K562 (cell line): ENCODE results near the gene CLDN7. TPM values are rescaled to one million over a fixed set of nuclear protein-coding genes. Genes with fewer than 3 reads are reported as not detected.

Experiments used
- FOXK2 ChIP-seq, 2 experiments: fragments of 450-650 bp; IDR thresholded peaks in 1 of 2; conservative IDR thresholded peaks in 1 of 2; 2 replicates each; pipeline ENCODE4 v1.6.1; 2016; ENCODE audit warnings: low read depth in 2 of 2, mild to moderate bottlenecking in 1 of 2
- KHSRP ChIP-seq: fragments of 450-650 bp; IDR thresholded peaks from 2 replicates; pipeline ENCODE4 v1.6.1; 2017
- MCM2 ChIP-seq: fragments of 450-650 bp; IDR thresholded peaks from 2 replicates; pipeline ENCODE4 v1.6.1; 2017; ENCODE audit warnings: low read depth, mild to moderate bottlenecking
- MEF2D ChIP-seq: conservative IDR thresholded peaks from 2 replicates; pipeline ENCODE4 v1.6.1; 2016; ENCODE audit warnings: low read depth, missing genetic modification characterization, missing compliant biosample characterization
- PML ChIP-seq: IDR thresholded peaks from 2 replicates; pipeline ENCODE4 v1.6.1; 2012; ENCODE audit warnings: low read length, inconsistent platforms
- SMARCA5 ChIP-seq: fragments of 450-650 bp; IDR thresholded peaks from 2 replicates; pipeline ENCODE4 v1.6.1; 2016
- SP1 ChIP-seq: sonication (generic); formaldehyde crosslinking; IDR thresholded peaks from 2 replicates; pipeline ENCODE4 v1.8.1; 2022; ENCODE audit warnings: mild to moderate bottlenecking, missing genetic modification reagents
- SRSF7 ChIP-seq: fragments of 200-400 bp; formaldehyde crosslinking; optimal IDR thresholded peaks from 2 replicates; pipeline ENCODE3; 2017; ENCODE audit warnings: mild to moderate bottlenecking, low read depth, low read length
- TAF7 ChIP-seq: fragments of 450-650 bp; IDR thresholded peaks from 2 replicates; pipeline ENCODE4 v1.6.1; 2016; ENCODE audit warnings: missing genetic modification characterization, missing compliant biosample characterization
- TAL1 ChIP-seq: fragments of 450-650 bp; IDR thresholded peaks from 2 replicates; pipeline ENCODE4 v1.6.1; 2016; ENCODE audit warnings: mild to moderate bottlenecking
- TARDBP ChIP-seq: fragments of 450-650 bp; IDR thresholded peaks from 2 replicates; pipeline ENCODE4 v1.6.1; 2016
- TRIM24 ChIP-seq, 2 experiments: fragments of 450-650 bp; IDR thresholded peaks; 2 replicates each; pipeline ENCODE4 v1.6.1; 2016
- polyA plus RNA-seq, 8 experiments: library from polyadenylated mRNA; depleted of rRNA in 4 of 8; stranded (reverse) in 5 of 8; unstranded in 3 of 8; fragments of >200 nt; fragmentation: Nextera tagmentation in 2 of 8; fragmentation: Illumina TruSeq in 1 of 8; extraction: Ambion mirVana in 2 of 8; extraction: Trizol in 1 of 8; gene quantifications; 2 replicates each; pipeline versions ENCODE4 v1.2.1 to v1.2.3, GENCODE V29; 2011 to 2014; ENCODE audit warnings: inconsistent platforms in 1 of 8, missing spikeins in 1 of 8
- total RNA-seq, 7 experiments: library from RNA; depleted of rRNA in 6 of 7; stranded (reverse); fragments of >200 nt in 6 of 7; fragmentation: Illumina TruSeq in 2 of 7; extraction: Trizol in 2 of 7; gene quantifications; 2 replicates each; pipeline versions ENCODE4 v1.2.1 to v1.2.3, GENCODE V29; 2011 to 2021; ENCODE audit warnings: low replicate concordance in 1 of 7
- TF ChIP-seq, protein P1 (sequence below), 2 experiments: fragments of 450-650 bp in 1 of 2; sonication (generic) in 1 of 2; formaldehyde crosslinking in 1 of 2; IDR thresholded peaks; 2 replicates each; pipeline versions ENCODE4 v1.7.1 to v1.9.0; 2016 to 2022; ENCODE audit warnings: inconsistent platforms in 1 of 2, mild to moderate bottlenecking in 1 of 2, missing genetic modification reagents in 1 of 2
- TF ChIP-seq, protein P2 (sequence below): fragments of 200-400 bp; formaldehyde crosslinking; IDR thresholded peaks from 2 replicates; pipeline ENCODE4 v1.6.1; 2017; ENCODE audit warnings: mild to moderate bottlenecking, low read depth, low read length, moderate library complexity
- TF ChIP-seq, protein P3 (sequence below): fragments of 450-650 bp; IDR thresholded peaks from 2 replicates; pipeline ENCODE4 v1.6.1; 2014; ENCODE audit warnings: low read depth, mild to moderate bottlenecking, moderate library complexity, borderline replicate concordance

Gene CLDN7
- total and polyA plus RNA-seq, 9 of the 15 experiments (the other 6 are each of a cell fraction or from before 2014, with no cell fraction given) = 2.2 to 14.5 (median 7.6) TPM

DNA sequence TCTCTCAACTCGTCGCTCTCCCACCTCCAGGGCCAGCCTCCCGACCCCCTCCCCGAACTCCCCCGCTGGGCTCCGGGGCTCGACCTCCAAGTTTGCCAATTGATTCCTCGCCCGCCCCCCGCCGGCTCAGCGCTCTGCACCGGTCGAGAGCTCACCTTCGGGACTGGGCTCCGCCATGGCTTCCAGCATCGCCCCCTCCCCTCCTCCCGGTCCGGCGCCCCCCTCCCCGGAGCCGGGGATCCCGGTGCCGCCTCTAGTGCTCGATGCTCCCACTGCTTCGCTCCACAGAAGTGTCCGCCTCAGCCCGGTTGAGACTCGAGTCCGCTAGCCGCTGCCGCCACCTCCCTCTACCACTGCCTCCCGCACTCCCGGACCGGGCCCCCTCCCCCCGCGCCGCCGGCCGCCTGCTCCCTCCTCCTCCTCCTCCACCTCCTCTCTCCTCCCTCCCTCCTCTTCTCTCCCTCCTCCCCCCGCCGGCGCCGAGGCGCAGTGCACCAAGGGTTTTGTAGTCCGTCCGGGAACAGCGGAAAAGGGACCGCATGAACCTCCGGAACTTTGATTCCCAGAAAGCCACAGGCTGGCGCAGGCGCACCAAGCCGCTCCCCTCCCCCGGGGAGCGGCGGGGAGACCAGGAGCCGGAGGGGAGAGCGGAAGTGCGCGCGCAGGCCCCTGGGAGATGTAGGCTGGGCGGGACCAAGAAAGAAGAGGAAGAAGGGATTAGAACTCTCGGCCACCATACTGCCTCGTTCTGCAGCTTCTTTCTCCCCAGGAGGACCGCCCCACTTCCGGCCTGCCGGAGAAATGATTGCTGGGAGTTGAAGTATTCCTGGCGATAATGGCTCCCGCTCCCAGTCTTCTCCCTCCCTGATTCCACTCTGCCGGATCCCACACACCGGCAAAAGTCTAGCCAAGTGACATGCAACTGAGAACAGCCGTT lies 22.9 kb downstream of the CLDN7 start, which contains the start of gene PHF23 (continued):
- TF ChIP-seq, protein P1, sequence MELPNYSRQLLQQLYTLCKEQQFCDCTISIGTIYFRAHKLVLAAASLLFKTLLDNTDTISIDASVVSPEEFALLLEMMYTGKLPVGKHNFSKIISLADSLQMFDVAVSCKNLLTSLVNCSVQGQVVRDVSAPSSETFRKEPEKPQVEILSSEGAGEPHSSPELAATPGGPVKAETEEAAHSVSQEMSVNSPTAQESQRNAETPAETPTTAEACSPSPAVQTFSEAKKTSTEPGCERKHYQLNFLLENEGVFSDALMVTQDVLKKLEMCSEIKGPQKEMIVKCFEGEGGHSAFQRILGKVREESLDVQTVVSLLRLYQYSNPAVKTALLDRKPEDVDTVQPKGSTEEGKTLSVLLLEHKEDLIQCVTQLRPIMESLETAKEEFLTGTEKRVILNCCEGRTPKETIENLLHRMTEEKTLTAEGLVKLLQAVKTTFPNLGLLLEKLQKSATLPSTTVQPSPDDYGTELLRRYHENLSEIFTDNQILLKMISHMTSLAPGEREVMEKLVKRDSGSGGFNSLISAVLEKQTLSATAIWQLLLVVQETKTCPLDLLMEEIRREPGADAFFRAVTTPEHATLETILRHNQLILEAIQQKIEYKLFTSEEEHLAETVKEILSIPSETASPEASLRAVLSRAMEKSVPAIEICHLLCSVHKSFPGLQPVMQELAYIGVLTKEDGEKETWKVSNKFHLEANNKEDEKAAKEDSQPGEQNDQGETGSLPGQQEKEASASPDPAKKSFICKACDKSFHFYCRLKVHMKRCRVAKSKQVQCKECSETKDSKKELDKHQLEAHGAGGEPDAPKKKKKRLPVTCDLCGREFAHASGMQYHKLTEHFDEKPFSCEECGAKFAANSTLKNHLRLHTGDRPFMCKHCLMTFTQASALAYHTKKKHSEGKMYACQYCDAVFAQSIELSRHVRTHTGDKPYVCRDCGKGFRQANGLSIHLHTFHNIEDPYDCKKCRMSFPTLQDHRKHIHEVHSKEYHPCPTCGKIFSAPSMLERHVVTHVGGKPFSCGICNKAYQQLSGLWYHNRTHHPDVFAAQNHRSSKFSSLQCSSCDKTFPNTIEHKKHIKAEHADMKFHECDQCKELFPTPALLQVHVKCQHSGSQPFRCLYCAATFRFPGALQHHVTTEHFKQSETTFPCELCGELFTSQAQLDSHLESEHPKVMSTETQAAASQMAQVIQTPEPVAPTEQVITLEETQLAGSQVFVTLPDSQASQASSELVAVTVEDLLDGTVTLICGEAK (IDR thresholded peaks at IDR 0.05) = peak; percentile 96
- TF ChIP-seq, protein P1 (CRISPR knock-in tag; IDR thresholded peaks at IDR 0.05) = no peak
- no peak for TF ChIP-seq TARDBP
- no peak for TF ChIP-seq KHSRP
- TF ChIP-seq, protein P2, sequence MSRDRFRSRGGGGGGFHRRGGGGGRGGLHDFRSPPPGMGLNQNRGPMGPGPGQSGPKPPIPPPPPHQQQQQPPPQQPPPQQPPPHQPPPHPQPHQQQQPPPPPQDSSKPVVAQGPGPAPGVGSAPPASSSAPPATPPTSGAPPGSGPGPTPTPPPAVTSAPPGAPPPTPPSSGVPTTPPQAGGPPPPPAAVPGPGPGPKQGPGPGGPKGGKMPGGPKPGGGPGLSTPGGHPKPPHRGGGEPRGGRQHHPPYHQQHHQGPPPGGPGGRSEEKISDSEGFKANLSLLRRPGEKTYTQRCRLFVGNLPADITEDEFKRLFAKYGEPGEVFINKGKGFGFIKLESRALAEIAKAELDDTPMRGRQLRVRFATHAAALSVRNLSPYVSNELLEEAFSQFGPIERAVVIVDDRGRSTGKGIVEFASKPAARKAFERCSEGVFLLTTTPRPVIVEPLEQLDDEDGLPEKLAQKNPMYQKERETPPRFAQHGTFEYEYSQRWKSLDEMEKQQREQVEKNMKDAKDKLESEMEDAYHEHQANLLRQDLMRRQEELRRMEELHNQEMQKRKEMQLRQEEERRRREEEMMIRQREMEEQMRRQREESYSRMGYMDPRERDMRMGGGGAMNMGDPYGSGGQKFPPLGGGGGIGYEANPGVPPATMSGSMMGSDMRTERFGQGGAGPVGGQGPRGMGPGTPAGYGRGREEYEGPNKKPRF = no peak
- TF ChIP-seq, protein P3, sequence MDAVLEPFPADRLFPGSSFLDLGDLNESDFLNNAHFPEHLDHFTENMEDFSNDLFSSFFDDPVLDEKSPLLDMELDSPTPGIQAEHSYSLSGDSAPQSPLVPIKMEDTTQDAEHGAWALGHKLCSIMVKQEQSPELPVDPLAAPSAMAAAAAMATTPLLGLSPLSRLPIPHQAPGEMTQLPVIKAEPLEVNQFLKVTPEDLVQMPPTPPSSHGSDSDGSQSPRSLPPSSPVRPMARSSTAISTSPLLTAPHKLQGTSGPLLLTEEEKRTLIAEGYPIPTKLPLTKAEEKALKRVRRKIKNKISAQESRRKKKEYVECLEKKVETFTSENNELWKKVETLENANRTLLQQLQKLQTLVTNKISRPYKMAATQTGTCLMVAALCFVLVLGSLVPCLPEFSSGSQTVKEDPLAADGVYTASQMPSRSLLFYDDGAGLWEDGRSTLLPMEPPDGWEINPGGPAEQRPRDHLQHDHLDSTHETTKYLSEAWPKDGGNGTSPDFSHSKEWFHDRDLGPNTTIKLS = peak; percentile 93
- 0 out of 2 replicates have a peak, but pooled peaks have one; percentile 39 for TF ChIP-seq PML
- TF ChIP-seq MCM2 = peak; percentile 93
- no peak for TF ChIP-seq TAL1
- TF ChIP-seq SMARCA5 = no peak
- TF ChIP-seq MEF2D (tag) = no peak
- TF ChIP-seq TRIM24 (IDR thresholded peaks at IDR 0.05) = peak in 1 of 2 experiments; percentile 3; a peak in 1 of 4 replicates
- TF ChIP-seq TAF7 (tag) = no peak
- no peak for TF ChIP-seq FOXK2 (conservative IDR thresholded peaks at IDR 0.05 in 1 of 2, IDR thresholded peaks at IDR 0.05 in 1 of 2; ENCODE audit: low read depth in 2 of 2)
- TF ChIP-seq SP1 (CRISPR knock-in tag) = peak; percentile 56; the same call in 1 of the 2 replicates
- TF ChIP-seq SRSF7 = no peak
